CD4-positive, alpha-beta T cell (primary cell): ENCODE data around the gene AXDND1. TPM values are rescaled to one million over a fixed set of nuclear protein-coding genes. Genes with fewer than 3 reads are reported as not detected.

Experiments
- ATAC-seq: fragments of 200-7000 bp; cut with Tn5 transposase; one replicate; pipeline ENCODE4 v1.10.0; 2022; ENCODE audit warnings: mild to moderate bottlenecking; ENCODE audit not compliant: poor library complexity
- CTCF ChIA-PET: fragments of 350-600 bp; sonication (Branson Sonifier 250); formaldehyde crosslinking; loops from one replicate; lab custom pipeline; 2021; ENCODE audit warnings: antibody characterized with exemption, inconsistent platforms; lab: Charles Lee
- POLR2A ChIA-PET: fragments of 350-600 bp; sonication (Branson Sonifier 250); formaldehyde crosslinking; loops from one replicate; lab custom pipeline; 2021; ENCODE audit warnings: antibody characterized with exemption, inconsistent platforms; lab: Charles Lee
- DNase-seq, 14 experiments: peaks; one replicate each; pipeline ENCODE4 v3.0.0-alpha.2; 2013 to 2020; ENCODE audit warnings: mixed read lengths in 2 of 14
- H3K27ac ChIP-seq, 2 donors: one replicate each; pipeline versions ENCODE4 v1.5.1 to v1.7.0; 2013; ENCODE audit warnings: low read length in 2 of 2, low read depth in 1 of 2, mild to moderate bottlenecking in 1 of 2
- H3K27me3 ChIP-seq, 2 experiments: 1 replicate in 1 of 2; 2 replicates in 1 of 2; pipeline versions ENCODE4 v1.6.1 to v1.7.0; 2013; ENCODE audit warnings: low read length in 2 of 2, control low read depth in 1 of 2, mild to moderate bottlenecking in 1 of 2, moderate library complexity in 1 of 2; ENCODE audit not compliant: insufficient read depth in 2 of 2, control insufficient read depth in 1 of 2
- H3K36me3 ChIP-seq: one replicate; pipeline ENCODE4 v1.6.1; 2013; ENCODE audit warnings: low read length, control low read depth; ENCODE audit not compliant: insufficient read depth
- H3K4me1 ChIP-seq: one replicate; pipeline ENCODE4 v1.6.1; 2013; ENCODE audit warnings: low read length, control low read depth; ENCODE audit not compliant: insufficient read depth
- H3K4me3 ChIP-seq: one replicate; pipeline ENCODE4 v1.5.1; 2013; ENCODE audit warnings: mild to moderate bottlenecking, low read length, moderate library complexity
- H3K9me3 ChIP-seq, 2 experiments: 1 replicate in 1 of 2; 2 replicates in 1 of 2; pipeline versions ENCODE4 v1.6.1 to v1.7.0; 2013; ENCODE audit warnings: low read length in 2 of 2, mild to moderate bottlenecking in 2 of 2, control low read depth in 1 of 2, moderate library complexity in 1 of 2; ENCODE audit not compliant: control insufficient read depth in 1 of 2, insufficient read depth in 1 of 2
- H3K27ac Mint-ChIP-seq: one replicate; pipeline ENCODE4 v1.8.0; 2020; ENCODE audit warnings: mixed read lengths
- H3K27me3 Mint-ChIP-seq: one replicate; pipeline ENCODE4 v1.8.0; 2021; ENCODE audit warnings: mixed read lengths
- H3K36me3 Mint-ChIP-seq: one replicate; pipeline ENCODE4 v1.8.0; 2021; ENCODE audit warnings: low read depth, mixed read lengths
- H3K4me1 Mint-ChIP-seq: one replicate; pipeline ENCODE4 v1.8.0; 2021; ENCODE audit warnings: low read depth, mixed read lengths
- H3K4me3 Mint-ChIP-seq: one replicate; pipeline ENCODE4 v1.8.0; 2020; ENCODE audit warnings: mild to moderate bottlenecking, mixed read lengths
- H3K9me3 Mint-ChIP-seq: one replicate; pipeline ENCODE4 v1.8.0; 2020; ENCODE audit warnings: mixed read lengths
- intact Hi-C, 2 experiments: fragments of 100-400 bp; cut with DNase I in 1 of 2; cut with micrococcal nuclease in 1 of 2; formaldehyde crosslinking; loops; one replicate each; pipeline versions ENCODE4 v1.15.1 to v1.9.0; 2023 to 2025; cut with DNase I, micrococcal nuclease
- total RNA-seq, 174 experiments: library from RNA in 2 of 174; stranded (reverse) in 2 of 174; gene quantifications; one replicate each; pipeline ENCODE4 v1.2.3 and lab custom pipeline; 2021 to 2026
- TF ChIP-seq, protein P1 (sequence below): fragments of 200-600 bp; IDR thresholded peaks from one replicate; pipeline ENCODE4 v1.8.0; 2022; ENCODE audit warnings: antibody characterized with exemption, mild to moderate bottlenecking

AXDND1 gene
- total RNA-seq, 2 experiments from 2014 or later, result 1.1 TPM

DNA sequence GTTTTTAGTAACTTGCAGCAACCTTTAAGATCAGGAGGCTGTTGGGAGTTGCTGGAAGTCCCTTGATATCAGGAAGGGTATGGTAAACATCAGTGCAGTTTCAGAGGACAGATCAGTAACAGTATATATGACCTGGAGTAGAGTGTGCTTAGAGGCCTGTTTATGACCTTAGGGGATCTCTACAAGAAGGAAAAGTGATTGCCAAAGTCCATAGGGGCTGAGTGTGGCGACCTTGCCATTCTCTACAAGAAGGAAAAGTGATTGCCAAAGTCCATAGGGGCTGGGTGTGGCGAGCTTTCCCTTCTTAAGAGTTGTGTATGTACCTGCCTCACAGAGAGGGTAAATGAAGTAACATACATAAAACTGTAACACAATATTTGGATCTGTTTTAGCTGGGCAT, 28.5 kb upstream of the AXDND1 start:
- ATAC-seq (no peak), DNase-seq (no peak)
- no peaks in the 10 kb centered on the region for H3K9me3 ChIP-seq
- H3K4me3 Mint-ChIP-seq, result no peak overlapping the region
- H3K27ac ChIP-seq, result no peak overlapping the region
- POLR2A ChIA-PET, result no interaction called here
- H3K36me3 Mint-ChIP-seq, result peaks cover 82% of the 10 kb centered on the region
- TF ChIP-seq, protein P1, sequence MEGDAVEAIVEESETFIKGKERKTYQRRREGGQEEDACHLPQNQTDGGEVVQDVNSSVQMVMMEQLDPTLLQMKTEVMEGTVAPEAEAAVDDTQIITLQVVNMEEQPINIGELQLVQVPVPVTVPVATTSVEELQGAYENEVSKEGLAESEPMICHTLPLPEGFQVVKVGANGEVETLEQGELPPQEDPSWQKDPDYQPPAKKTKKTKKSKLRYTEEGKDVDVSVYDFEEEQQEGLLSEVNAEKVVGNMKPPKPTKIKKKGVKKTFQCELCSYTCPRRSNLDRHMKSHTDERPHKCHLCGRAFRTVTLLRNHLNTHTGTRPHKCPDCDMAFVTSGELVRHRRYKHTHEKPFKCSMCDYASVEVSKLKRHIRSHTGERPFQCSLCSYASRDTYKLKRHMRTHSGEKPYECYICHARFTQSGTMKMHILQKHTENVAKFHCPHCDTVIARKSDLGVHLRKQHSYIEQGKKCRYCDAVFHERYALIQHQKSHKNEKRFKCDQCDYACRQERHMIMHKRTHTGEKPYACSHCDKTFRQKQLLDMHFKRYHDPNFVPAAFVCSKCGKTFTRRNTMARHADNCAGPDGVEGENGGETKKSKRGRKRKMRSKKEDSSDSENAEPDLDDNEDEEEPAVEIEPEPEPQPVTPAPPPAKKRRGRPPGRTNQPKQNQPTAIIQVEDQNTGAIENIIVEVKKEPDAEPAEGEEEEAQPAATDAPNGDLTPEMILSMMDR, result no peak
- CTCF ChIA-PET, result no interaction called here
- H3K4me1 ChIP-seq, result no peaks in the 10 kb centered on the region
- no peaks in the 10 kb centered on the region for H3K27me3 ChIP-seq
- H3K9me3 Mint-ChIP-seq, result no peaks in the 10 kb centered on the region
- H3K36me3 ChIP-seq, result peaks cover 43% of the 10 kb centered on the region
- no peaks in the 10 kb centered on the region for H3K27me3 Mint-ChIP-seq
- H3K4me1 Mint-ChIP-seq, result peaks cover 9% of the 10 kb centered on the region
- H3K27ac Mint-ChIP-seq, result no peak overlapping the region
- intact Hi-C loops, result no loop called here
- H3K4me3 ChIP-seq, result no peak overlapping the region

DNA sequence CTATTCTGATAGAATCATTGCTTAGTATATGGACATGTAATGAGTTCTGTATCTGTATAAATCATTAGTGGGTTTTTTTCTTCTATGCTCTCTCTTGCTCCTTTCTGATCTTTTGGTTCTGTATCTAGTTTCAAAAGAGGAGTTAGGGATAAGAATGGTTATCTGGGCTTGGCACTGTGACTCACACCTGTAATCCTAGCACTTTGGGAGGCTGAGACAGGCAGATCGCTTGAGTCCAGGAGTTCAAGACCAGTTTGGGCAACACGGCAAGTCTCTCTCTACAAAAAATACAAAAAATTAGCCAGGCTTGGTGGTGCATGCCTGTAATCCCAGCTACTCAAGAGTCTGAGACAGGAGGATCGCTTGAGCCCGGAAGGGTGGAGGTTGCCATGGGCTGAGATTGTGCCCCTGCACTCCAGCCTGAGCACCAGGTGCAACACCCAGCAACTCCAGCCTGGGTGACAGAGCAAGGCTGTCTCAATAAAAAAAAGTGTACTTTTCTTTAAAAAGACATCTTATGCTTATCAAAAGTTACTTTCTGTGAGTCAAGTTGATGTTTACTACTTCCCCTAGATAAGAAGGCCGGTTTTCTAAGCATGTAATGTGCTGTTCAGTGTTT, 27.7 kb upstream of the AXDND1 start:
- ChIA-PET POLR2A (no interaction called here), CTCF (no interaction called here)
- TF ChIP-seq, protein P1, result no peak
- intact Hi-C loops, result no loop called here
- H3K4me3 ChIP-seq, result no peak overlapping the region
- no peak overlapping the region for H3K27ac ChIP-seq
- peaks cover 9% of the 10 kb centered on the region for H3K4me1 Mint-ChIP-seq
- no peak for DNase-seq
- H3K36me3 ChIP-seq, result peaks cover 43% of the 10 kb centered on the region
- no peaks in the 10 kb centered on the region for H3K4me1 ChIP-seq
- no peaks in the 10 kb centered on the region for H3K27me3 ChIP-seq
- H3K27me3 Mint-ChIP-seq, result no peaks in the 10 kb centered on the region
- H3K9me3 ChIP-seq, result no peaks in the 10 kb centered on the region
- peaks cover 82% of the 10 kb centered on the region for H3K36me3 Mint-ChIP-seq
- H3K9me3 Mint-ChIP-seq, result no peaks in the 10 kb centered on the region
- no peak overlapping the region for H3K27ac Mint-ChIP-seq
- ATAC-seq, result no peak
- H3K4me3 Mint-ChIP-seq, result no peak overlapping the region

- DNase-seq, result peak in 2 of 14 experiments; percentile 10 to 24
- H3K9me3 ChIP-seq, result no peaks in the 10 kb centered on the region
- peaks cover 53% of the 10 kb centered on the region for H3K36me3 ChIP-seq
- no peak overlapping the region for H3K4me3 Mint-ChIP-seq
- ATAC-seq, result no peak
- TF ChIP-seq, protein P1, result no peak
- H3K9me3 Mint-ChIP-seq, result no peaks in the 10 kb centered on the region
- H3K27ac Mint-ChIP-seq, result no peak overlapping the region
- no peak overlapping the region for H3K4me3 ChIP-seq
- peaks cover 89% of the 10 kb centered on the region for H3K36me3 Mint-ChIP-seq
- H3K27ac ChIP-seq, result no peak overlapping the region
- no peaks in the 10 kb centered on the region for H3K27me3 ChIP-seq
- no peaks in the 10 kb centered on the region for H3K4me1 ChIP-seq
- no peaks in the 10 kb centered on the region for H3K27me3 Mint-ChIP-seq
- POLR2A ChIA-PET, result no interaction called here
- CTCF ChIA-PET, result no interaction called here
- intact Hi-C loops, result no loop called here
- no peaks in the 10 kb centered on the region for H3K4me1 Mint-ChIP-seq
These were observed 24.9 kb upstream of the AXDND1 start for GRCh38 chr1:179340918-179341317.
